GDM1 (cell line): Measurements from ENCODE around the gene LEO1.

Experiments used
- DNase-seq: peaks from one replicate; lab custom pipeline; 2025; lab: John Stamatoyannopoulos, UW

The LEO1 gene

DNA sequence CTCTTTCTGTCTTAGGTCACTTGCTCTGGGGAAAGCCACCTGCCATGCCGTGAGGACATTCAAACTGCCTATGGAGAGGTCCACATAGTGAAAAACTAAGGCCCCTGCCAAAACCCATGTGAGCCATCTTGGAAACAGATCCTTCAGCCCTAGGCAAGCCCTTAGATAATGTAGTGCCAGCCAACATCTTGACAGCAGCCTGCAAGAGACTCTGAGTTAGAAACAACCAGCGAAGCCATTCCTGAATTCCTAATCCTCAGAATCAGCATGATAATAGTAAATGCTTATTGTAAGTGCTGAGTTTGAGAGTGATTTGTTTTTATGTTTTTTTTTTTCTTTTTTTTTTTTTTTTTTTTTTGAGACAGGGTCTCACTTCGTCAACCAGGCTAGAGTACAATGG lies 40.6 kb downstream of the LEO1 start:
- DNase-seq: no peak

DNA sequence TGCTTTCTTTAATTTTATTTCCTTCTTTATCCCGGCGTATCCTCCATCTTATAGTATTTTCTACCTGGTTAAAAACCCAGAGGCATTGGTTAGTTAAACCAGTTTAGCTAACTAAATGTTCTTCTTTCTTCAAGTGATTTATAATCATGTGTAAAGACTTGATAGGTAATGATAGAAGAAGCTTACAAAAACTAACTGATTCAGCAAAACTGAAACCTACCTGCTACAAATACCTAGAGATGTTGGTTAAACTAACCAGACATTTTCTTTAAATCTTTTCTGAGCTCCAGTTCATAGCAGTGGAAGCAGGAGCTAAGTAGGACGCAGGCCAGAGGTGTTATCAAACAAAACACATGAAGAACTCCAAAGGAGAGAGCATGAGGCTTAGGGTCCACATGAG lies 44.8 kb downstream of the LEO1 start:
- no peak for DNase-seq

DNA sequence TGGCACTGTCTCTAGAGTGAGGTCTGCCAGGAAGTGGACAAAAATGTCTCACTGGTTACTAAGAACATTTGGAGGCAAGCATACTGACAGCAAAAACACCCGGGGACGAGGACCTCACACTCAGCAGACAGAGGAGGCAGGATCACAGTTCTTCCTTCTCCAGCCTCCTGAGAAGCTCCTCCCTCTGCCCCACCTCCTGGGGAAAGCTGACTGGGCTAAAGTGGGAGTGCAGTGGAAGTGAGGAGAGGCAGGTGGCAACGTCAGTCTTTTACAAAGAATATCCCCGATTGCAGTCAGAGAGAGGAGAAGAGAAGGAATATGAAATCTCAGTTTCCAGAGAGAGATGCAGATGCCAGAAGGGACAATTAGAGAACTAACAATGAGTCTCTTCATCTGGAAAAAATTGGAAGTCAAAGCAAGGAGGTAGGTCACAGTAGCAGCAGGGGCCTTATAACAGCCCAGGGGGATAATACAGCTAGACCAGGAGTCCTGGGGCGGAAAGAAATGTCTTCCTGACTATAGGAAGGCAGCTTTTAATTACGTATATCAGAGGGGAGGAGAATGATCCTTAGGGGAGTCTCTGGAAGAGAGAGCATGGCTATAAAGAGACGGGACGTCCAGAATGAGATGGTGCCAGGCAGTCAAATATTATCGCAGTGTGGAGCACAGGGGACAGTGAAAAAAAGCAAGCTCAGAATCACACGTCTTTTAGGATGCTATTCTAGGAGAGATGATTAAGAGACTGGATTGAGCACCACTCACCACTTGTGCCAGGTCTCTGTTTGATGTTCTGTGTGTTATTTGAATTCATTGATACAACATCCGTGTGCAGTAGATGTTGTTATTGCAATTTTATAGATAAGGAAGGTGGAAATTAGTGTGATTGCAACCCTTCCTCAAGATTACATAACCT lies 47.2 kb downstream of the LEO1 start:
- no peak for DNase-seq

DNA sequence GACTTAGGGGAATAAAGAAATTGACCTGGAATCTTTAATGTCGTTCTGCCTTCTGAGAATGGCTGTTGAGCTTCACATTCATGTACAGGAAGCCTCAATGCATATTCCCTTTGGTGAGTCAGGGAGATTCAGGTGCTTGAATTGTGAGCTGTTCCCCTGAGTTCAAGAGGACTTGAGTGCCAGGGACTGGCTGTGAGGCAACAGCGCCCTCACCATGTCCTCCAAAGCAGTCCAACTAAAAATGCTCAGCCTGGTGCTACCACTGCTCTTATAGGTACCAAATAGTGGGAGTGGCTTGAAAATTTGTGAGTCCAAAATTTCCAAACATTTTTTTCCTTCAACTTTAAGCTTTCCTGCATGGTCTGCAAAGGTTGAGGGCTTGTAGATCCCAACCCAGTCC lies 54.1 kb downstream of the LEO1 start:
- peak; percentile 46 for DNase-seq

DNA sequence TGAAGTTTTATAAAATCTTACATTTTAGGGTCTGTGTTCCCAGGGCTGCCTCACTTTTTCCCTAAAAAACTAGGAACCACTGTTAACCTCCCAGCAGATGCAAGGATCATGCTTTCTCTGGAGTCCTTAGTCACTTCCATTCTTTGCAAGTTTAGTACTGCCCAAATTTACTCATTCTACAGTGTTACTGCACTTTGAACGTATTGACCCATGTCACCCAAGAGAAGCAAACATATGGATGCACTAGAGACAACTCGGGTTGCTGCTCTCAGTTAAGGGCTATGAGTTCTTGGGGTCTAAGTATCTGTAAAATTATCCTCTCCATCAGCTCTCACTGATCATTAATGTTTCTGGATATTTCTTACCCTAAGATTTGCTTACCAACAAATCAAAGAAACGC lies 59.0 kb downstream of the LEO1 start:
- DNase-seq: no peak

DNA sequence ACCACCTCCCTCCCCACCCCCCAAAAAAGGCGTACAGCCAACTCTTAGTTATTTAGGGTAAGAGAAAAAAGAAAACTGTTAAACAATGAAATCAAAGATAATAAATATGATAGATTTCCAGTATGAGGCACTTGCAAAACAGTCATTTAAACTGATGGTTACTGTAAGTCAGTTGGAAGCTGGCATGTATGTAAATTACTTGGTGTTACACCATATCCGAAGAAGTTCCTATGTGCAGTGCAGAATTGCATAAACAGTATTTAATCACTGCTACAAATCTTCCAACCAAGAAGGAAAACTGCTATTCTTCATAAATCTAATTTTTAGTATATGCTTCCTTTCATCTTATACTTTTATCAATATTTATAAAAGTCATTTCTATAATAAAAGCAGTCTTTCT lies 62.0 kb downstream of the LEO1 start:
- DNase-seq: no peak

DNA sequence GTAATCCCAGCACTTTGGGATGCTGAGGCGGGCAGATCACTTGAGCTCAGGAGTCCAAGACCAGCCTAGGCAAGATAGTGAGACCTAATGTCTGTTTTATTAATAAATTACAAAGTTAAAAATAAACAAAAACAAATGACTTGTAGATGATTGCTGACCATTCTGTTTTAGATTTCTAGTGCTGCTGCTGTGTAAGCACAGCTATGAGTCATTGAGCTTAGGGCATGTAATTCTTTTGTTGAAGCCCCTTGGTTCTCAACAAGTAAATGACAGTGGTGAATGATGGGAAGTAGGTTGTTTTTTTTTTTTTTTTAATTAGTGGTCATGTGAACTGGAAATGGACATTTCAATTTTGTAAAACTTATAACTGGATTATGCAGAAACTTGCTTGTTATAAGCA lies 63.3 kb downstream of the LEO1 start:
- DNase-seq: no peak

DNA sequence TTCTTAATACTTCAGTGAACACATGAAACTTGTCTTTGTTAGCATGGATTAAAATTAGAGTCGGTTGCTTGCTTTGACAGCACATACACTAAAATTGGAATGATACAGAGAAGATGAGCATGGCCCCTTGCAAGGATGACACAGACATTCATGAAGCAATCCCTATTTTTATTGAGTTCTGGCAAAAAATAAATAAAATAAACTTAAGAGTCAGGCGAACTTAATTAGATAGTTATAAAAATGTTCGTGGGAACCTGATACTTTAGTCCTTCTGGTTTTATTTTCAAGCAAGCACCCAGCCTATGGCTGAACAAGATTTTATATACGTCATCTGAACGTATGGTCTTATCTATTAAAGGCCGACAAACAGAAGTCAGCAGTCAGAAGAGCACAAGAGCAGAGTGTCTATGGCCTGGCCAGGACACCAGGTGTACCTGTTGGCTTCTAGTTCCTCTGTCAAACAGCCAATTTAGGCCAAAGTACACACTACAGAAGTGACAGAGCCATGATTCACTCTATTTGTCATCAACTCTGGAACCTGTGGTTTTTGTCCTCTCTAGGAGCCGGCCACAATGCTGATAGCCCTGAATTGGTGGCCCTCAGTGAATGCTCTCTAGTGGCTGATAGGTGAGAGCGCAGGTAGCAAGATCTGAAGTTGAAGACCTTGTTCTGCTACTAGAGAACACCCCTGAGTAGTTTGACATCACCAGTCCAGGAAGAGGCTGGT lies 64.3 kb downstream of the LEO1 start:
- DNase-seq: no peak

DNA sequence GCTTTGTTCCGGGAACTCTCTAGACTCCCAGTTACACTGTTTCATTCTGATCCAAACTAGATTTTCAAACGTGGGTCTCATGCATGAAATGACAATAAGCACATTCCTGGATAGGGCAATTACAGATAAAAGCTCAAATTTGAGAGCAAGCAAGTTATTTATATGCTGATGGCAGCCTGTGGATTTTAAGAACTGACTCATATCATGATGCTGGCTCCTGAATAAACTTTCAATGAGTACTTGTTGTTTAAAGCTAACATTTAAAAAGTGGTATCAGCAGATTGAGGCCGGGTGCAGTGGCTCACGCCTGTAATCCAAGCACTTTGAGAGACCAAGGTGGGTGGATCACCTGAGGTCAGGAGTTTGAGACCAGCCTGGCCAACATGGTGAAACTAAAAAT lies 66.6 kb downstream of the LEO1 start:
- no peak for DNase-seq

DNA sequence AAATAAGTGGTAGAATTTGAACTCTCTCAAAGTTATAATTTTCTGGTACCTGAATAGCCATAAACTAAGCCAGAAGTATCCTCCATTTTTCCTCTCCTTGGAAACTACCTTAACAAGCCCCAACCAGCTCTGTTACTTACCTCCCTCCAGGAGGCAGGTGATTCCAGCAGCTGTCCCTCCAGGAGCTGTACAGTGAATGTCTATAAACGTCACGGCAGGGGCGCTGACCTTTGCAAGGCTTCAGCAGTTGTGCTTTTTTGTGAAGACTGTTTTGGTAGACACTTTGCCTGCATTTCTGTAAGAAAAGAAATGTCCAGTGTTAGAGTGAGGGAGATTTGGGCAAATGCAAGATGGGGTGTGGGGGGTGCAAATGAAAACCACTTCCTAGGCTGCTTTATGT lies 67.2 kb downstream of the LEO1 start:
- DNase-seq: no peak

DNA sequence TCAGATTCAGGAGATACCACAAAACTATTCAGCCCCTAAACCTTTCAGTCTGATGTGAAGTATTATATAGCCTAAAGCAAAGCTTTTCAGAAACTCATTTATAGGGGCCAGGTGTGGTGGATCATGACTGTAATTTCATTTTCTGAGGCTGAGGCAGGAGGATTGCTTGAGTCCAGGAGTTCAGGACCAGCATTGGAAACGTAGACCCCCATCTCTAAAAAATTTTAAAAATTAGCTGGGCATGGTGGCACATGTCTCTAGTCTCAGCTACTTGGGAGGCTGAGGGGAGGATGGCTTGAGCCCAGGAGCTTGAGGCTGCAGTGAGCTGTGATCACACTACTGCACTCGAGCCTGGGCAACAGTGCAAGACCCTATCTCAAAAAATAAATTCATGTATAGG lies 82.1 kb downstream of the LEO1 start:
- DNase-seq: no peak

DNA sequence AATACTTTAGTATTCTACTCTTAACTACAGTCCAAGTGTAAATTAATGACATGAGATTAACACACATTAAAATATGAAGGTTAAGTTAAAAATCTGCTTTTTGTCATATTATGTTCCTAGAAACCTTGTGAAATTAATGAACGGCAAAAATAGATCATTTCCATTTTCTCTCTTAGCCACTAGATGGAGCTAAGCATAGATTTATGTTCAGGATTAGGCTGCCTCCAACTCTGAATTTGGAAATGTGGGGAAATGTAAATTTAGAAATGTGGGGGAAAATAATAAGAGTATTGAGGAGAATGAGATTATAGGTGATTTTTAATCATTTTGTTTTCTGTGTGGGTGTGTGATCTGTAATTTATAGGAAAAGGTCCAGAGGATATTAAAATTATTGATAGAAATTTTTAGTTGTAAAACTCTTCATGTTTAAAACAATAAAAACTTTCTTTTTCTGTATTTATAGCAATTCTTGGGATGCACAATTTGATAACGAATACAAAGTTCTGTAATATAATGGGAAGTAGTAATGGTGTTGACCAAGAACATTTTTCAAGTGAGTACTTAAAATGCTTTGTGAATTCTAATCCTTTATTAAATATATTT lies 82.9 kb downstream of the LEO1 start:
- no peak for DNase-seq
